Left hindlimb (tissue), 1 donor: Measurements from ENCODE around the gene SLC44A5.

Experiments used
- DNase-seq: peaks from one replicate; pipeline ENCODE4 v3.0.0-alpha.2; 2018

SLC44A5 gene

GRCh38 chr1:75170981-75171380 is 439.9 kb downstream of the SLC44A5 start:
- DNase-seq: no peak

- no peak for DNase-seq
Observed at GRCh38 chr1:75170011-75170410, 440.9 kb downstream of the SLC44A5 start.

DNA sequence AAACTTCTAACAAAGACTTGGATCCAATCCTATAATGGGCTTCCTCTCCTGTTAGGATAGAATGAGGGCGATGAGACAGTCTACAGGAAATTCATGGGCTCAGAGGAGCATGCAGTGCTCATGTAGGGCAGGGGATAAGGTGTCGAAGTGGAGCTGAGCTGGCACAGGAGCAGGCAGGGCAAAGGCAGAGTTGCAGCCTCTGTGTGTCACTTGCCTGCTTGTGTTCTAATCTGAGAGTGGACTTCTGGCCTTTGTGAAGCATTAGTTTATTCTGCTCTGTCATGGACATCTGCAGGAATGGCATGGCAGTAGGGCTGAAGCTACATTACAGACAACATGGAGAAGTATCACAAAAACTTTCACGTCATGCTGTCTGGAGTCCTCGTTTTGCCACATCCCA is 444.1 kb downstream of the SLC44A5 start:
- DNase-seq: no peak

DNA sequence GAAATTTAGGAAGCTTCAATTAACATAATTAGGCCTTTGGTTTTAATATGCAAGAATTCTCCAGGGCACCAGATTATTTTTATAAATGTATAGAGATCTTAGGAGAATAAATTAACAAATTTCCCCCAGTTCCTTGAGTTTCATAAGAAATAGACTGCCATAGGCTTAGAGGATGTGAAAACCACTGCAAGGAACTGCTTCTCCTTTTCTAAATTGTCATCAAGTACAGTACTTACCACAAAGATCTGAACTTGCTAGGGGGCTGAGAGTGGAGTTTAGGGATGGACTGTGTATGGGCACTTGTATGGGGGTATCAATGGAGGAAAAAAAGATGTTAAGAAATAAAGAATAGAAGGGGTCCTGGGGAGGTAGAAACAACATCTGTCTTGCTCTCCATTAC is 445.6 kb downstream of the SLC44A5 start:
- DNase-seq: no peak

- no peak for DNase-seq
Observed at GRCh38 chr1:75159154-75159553, 451.8 kb downstream of the SLC44A5 start.
